HG03139 (cell line): ENCODE data around the gene MED16.

Experiments
- ATAC-seq: cut with Tn5 transposase; IDR thresholded peaks from one replicate; pipeline ENCODE4 v1.9.1; 2021; ENCODE audit not compliant: unreplicated experiment

The MED16 gene

DNA sequence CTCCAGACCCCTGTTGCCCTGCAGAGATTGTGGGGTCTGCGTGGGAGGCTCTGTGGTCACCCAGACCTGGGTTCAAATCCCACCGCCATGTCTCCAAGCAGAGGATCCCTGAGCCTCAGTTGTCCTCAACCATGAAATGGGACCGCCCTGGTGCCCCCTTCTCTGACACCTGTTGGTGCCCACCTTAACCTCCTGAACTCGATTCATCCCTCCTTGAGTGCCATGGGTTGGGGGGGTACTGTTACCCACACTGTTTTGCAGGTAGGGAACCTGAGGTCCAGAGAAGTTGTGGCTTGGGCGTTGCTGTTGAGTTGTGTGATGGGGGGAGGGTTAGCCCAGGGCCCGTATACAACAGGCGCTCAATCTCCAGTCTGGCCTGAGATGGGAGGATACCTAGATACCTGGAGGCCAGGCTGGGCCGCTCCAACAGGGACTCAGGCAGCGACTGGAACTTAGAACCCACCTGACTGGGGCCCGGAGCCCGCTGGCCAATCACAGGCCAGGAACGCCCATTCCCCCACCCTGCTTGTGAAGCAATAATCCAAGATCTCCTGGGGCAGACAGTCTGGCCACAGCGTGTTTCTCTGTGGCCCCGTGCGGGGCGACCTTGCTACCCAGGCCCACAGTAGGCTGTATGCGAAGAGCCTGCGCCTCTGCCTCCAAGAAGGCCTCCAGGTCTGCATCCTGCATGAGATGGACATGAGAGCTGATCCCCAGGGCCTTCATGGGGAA is 35.6 kb upstream of the MED16 start:
- ATAC-seq = no peak

GRCh38 chr19:927780-928401 is 34.9 kb upstream of the MED16 start:
- ATAC-seq = no peak

DNA sequence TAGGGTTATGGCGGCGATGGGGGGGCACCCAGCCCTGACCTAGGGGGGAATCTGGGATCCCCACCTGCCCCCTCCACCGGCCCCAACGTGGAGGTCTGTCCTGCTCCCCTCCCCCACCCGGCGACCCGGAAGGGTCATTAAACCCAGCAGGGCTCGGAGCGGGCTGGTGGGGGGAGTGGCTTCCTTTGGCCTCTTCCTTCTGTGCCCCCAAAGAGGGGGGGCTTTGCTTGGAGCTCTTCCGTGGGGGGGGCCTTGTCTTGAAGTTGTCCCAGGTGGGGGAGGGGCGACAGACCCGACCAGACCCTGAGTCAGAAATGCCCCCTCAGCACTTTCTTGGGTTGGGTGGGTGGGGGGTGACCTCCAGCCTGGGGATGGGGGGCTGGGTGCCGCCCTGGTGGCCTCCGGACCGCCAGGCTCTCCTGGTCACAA is 34.4 kb upstream of the MED16 start:
- ATAC-seq = no peak

DNA sequence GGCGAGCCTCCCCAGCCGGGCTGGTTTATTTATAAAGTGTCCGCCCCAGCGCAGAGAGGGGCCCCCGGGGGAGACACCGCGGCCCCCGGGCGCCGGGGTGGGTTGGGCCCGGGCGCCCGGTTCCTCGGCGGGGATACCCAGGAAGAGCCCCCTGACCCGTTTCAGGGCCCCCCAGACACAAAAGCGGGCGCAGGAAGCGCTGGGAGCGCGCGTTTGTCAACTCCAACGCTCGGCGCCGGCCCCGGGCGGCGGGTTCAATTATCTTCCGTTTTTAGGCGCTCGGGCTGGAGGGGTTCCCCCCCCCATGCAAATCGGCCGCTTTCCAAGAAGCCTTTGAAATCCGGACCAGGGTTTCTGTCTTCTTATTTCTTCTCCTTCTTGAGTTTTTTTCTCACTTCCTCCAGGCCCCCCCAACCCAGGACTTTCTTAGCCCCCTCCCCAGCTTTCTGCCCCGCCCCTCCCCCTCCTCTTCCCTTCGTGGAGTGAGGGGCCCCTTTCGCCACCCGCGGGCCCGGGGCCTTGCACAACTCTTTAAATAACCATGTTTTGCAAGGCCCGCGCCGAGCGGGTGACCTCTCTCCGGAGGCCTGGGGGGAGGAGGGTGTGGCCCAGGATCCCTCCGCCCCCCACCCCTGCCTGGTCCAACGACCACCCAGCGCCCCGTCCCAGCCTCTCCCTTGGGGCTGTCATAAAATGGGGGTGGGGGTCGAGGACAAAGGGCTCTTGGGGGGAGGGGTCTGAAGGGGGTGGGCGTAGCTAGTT is 33.8 kb upstream of the MED16 start:
- no peak for ATAC-seq

DNA sequence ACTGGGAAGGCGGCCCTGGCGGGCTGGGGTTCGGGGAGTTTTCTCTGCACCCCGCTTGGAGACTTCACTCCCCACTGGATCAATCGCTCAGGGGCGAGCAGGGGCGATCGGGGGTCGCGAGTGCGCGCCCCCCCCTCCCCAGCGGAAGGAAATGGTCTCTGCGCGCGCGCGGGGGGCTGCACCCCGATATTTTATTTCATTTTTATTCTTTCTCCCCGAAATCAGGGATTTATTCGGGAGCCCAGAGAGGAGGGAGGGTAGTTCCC is 33.3 kb upstream of the MED16 start:
- no peak for ATAC-seq

DNA sequence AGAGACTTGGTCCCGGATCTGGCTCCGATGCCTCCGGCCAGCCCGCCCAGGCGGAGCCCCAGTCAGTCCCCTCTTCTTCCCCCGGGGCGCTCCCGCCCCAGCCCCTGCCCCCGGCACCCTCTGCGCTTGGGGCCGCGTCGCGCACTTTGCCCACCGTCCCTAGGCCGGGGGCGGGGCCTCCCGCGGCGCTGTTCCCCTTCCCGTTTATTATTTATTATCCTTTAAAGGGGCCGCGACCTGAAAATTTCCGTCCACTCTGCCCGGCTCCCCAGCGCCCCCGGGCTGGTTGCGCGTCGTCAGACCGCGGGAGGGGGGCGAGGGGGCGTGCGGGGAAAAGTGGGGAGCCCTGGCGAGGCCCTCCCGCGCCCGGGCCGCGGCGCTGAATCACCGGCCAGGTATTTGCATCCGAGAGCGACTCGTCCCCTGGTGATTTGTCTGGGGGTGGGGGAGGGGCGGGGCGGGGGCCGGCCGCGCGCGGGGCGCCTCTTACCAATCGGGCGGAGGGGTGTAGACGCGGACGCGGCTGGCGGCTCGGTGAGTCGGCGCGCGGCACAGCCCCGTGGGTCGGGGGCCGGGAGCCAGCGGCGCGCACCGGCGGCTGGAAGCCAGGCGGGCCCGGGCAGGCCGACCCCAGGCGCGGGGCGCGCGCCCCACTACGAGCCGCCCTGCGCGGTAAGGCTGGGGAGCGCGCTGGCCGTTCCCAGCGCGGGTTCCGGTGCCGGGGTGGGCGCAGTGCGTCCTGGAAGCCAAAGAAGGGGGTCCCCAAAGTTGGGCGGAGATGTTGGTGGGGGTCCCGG is 32.7 kb upstream of the MED16 start, which contains the start of gene ARID3A:
Gene ARID3A, plus strand, starts transcription at position 510 of the 797 bp plus-strand sequence. CDS start 3,494 bp downstream, outside the sequence.
- ATAC-seq = peak; percentile 46

- ATAC-seq = peak; percentile 2
Observed at GRCh38 chr19:925087-925525, 32.1 kb upstream of the MED16 start.

- no peak for ATAC-seq
Observed at GRCh38 chr19:924553-925086, 31.6 kb upstream of the MED16 start.

GRCh38 chr19:920051-920864 is 27.3 kb upstream of the MED16 start:
- ATAC-seq = no peak

DNA sequence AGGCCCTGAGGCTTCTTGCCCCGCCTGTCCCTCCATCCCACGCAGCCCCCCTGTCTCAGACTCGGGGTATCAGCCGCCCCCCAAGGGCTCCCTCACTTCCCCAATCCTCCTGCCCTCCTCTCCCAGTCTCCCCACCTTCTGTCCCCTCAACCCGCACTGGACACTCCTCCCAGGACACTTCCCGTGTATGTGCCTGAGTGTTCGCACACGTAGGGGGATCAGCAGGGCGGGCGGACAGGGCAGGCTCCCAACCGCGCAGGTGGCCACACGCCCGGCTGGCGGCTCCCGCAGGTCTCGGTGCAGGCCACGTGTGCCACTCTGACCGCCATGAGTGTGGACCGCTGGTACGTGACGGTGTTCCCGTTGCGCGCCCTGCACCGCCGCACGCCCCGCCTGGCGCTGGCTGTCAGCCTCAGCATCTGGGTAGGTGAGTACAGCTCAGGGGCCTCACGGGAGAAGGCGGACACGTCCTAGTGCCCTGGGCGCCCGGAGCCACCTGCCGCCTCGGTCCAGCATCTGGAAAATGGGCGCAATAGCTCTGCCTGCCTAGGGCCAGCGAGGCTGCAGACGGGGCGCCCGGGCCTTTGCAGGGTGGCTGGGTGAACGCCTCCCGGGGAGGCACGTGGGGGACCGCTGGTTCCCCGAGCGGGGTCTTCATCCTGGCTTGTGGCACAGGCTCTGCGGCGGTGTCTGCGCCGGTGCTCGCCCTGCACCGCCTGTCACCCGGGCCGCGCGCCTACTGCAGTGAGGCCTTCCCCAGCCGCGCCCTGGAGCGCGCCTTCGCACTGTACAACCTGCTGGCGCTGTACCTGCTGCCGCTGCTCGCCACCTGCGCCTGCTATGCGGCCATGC is 26.4 kb upstream of the MED16 start:
- ATAC-seq = no peak

GRCh38 chr19:918481-919198 is 25.7 kb upstream of the MED16 start:
- ATAC-seq = no peak

GRCh38 chr19:918152-918437 is 25.1 kb upstream of the MED16 start:
- ATAC-seq = no peak

- ATAC-seq = no peak
Observed at GRCh38 chr19:917323-918151, 24.6 kb upstream of the MED16 start, which contains the start of gene KISS1R. Gene KISS1R, plus strand, starts transcription at chr19:917333. Its CDS starts 170 bp downstream, at chr19:917503.

- no peak for ATAC-seq
Observed at GRCh38 chr19:916645-917322, 23.8 kb upstream of the MED16 start.

GRCh38 chr19:913080-913748 is 20.2 kb upstream of the MED16 start, which contains the start of gene R3HDM4:
Gene R3HDM4, minus strand, starts transcription at chr19:913219. Its CDS starts 62 bp downstream, at chr19:913157.
- no peak for ATAC-seq
